Measurements from ENCODE around the gene RNF43. TPM values are rescaled to one million over a fixed set of nuclear protein-coding genes. Genes with fewer than 3 reads are reported as not detected.

The RNF43 gene
- total RNA-seq, 1 experiment from 2014 or later, result 6.7 TPM

- DNase-seq (ENCODE audit: unreplicated experiment), result no peak
- no TSS peak for BruUV-seq (replicated peaks)
- no peaks in the 10 kb centered on the region for H3K27me3 Mint-ChIP-seq (ENCODE audit: insufficient read depth, unreplicated experiment)
- intact Hi-C loops (cut with micrococcal nuclease), result no loop called here
- no peak overlapping the region for H3K4me3 Mint-ChIP-seq (ENCODE audit: unreplicated experiment)
- ChIA-PET CTCF (interaction anchor here (1.5 kb wide), 1 partner anchor 65 kb away, joined by 6 read pairs; no protein-coding TSS in a partner anchor), POLR2A (interaction anchor here (1.0 kb wide), 1 partner anchor 31 kb away, joined by 3 read pairs; the partner anchor contains the start of gene SUPT4H1)
- no peaks in the 10 kb centered on the region for H3K36me3 Mint-ChIP-seq (ENCODE audit: insufficient read depth, unreplicated experiment)
- H3K27ac Mint-ChIP-seq (ENCODE audit: low read depth, unreplicated experiment), result no peak overlapping the region
- TF ChIP-seq CTCF (IDR thresholded peaks at IDR 0.05; ENCODE audit: unreplicated experiment), result no peak
- no peaks in the 10 kb centered on the region for H3K9me3 Mint-ChIP-seq (ENCODE audit: unreplicated experiment)
- H3K4me1 Mint-ChIP-seq (ENCODE audit: insufficient read depth, unreplicated experiment), result peaks cover under 1% of the 10 kb centered on the region
These were observed 34.5 kb downstream of the RNF43 start for GRCh38 chr17:58382872-58383242.

GRCh38 chr17:58382108-58382871 is 35.0 kb downstream of the RNF43 start:
- no TSS peak for BruUV-seq (replicated peaks)
- Mint-ChIP-seq H3K4me1 (ENCODE audit: insufficient read depth, unreplicated experiment) (no peaks in the 10 kb centered on the region), H3K36me3 (ENCODE audit: insufficient read depth, unreplicated experiment) (no peaks in the 10 kb centered on the region), H3K27me3 (ENCODE audit: insufficient read depth, unreplicated experiment) (no peaks in the 10 kb centered on the region), H3K27ac (ENCODE audit: low read depth, unreplicated experiment) (no peak overlapping the region), H3K9me3 (ENCODE audit: unreplicated experiment) (no peaks in the 10 kb centered on the region), H3K4me3 (ENCODE audit: unreplicated experiment) (no peak overlapping the region)
- TF ChIP-seq CTCF (IDR thresholded peaks at IDR 0.05; ENCODE audit: unreplicated experiment), result no peak
- intact Hi-C loops (cut with micrococcal nuclease), result no loop called here
- CTCF ChIA-PET, result interaction anchor here (1.1 to 1.5 kb wide), 2 partner anchors 27 to 65 kb away, joined by 4 to 6 read pairs; no protein-coding TSS in a partner anchor
- DNase-seq (ENCODE audit: unreplicated experiment), result no peak
- POLR2A ChIA-PET, result no interaction called here

GRCh38 chr17:58381124-58382035 is 36.0 kb downstream of the RNF43 start:
- Mint-ChIP-seq H3K4me3 (ENCODE audit: unreplicated experiment) (no peak overlapping the region), H3K4me1 (ENCODE audit: insufficient read depth, unreplicated experiment) (no peaks in the 10 kb centered on the region), H3K9me3 (ENCODE audit: unreplicated experiment) (no peaks in the 10 kb centered on the region), H3K27ac (ENCODE audit: low read depth, unreplicated experiment) (no peak overlapping the region), H3K36me3 (ENCODE audit: insufficient read depth, unreplicated experiment) (no peaks in the 10 kb centered on the region), H3K27me3 (ENCODE audit: insufficient read depth, unreplicated experiment) (no peaks in the 10 kb centered on the region)
- no peak for TF ChIP-seq CTCF (IDR thresholded peaks at IDR 0.05; ENCODE audit: unreplicated experiment)
- CTCF ChIA-PET, result interaction anchor here (1.1 to 1.5 kb wide), 4 partner anchors 21 to 64 kb away, joined by 3 to 6 read pairs (median 5); no protein-coding TSS in a partner anchor
- no peak for DNase-seq (ENCODE audit: unreplicated experiment)
- intact Hi-C loops (cut with micrococcal nuclease), result no loop called here
- BruUV-seq (replicated peaks), result no TSS peak
- POLR2A ChIA-PET, result interaction anchor here (0.7 kb wide), 2 partner anchors 7 to 9 kb away, joined by 3 read pairs; no protein-coding TSS in a partner anchor
